Prostate gland (tissue), 2 donors: ENCODE measurements around the gene RAVER2. TPM values are rescaled to one million over a fixed set of nuclear protein-coding genes. Genes with fewer than 3 reads are reported as not detected.
"Not testable (repeated sequence)": the region's sequence is repeated elsewhere in the genome, so short reads cannot be mapped to it uniquely, and the experiment has no call there.

Source experiments
- DNase-seq: peaks from one replicate; pipeline ENCODE4 v3.0.0-alpha.2; 2019; ENCODE audit warnings: low spot score
- H3K27ac ChIP-seq, 2 donors: fragments of 200-600 bp; sonication (generic); 2 replicates each; pipeline ENCODE4 v1.5.1; 2017 to 2019
- H3K27me3 ChIP-seq: fragments of 200-600 bp; sonication (generic); replicated peaks from 2 replicates; pipeline ENCODE4 v1.5.1; 2019; ENCODE audit not compliant: insufficient read depth
- H3K36me3 ChIP-seq, 2 donors: fragments of 200-600 bp; sonication (generic); 1 replicate in 1 of 2; 2 replicates in 1 of 2; pipeline versions ENCODE4 v1.5.1 to v1.8.1; 2017 to 2019
- H3K4me1 ChIP-seq: fragments of 200-600 bp; sonication (generic); replicated peaks from 2 replicates; pipeline ENCODE4 v1.5.1; 2019
- H3K4me3 ChIP-seq, 2 donors: fragments of 200-600 bp; sonication (generic); 2 replicates each; pipeline ENCODE4 v1.5.1; 2017 to 2019
- H3K9me3 ChIP-seq: fragments of 200-600 bp; sonication (generic); 2 replicates; pipeline ENCODE4 v1.5.1; 2017
- CTCF ChIP-seq, 4 experiments: fragments of 200-600 bp in 2 of 4; fragments of 450-650 bp in 2 of 4; sonication (generic) in 2 of 4; IDR thresholded peaks; 1 replicate in 3 of 4; 2 replicates in 1 of 4; pipeline ENCODE4 v1.5.1; 2016 to 2019; ENCODE audit warnings: antibody characterized with exemption in 4 of 4, mild to moderate bottlenecking in 2 of 4, moderate library complexity in 2 of 4
- POLR2A ChIP-seq: fragments of 450-650 bp; IDR thresholded peaks from one replicate; pipeline ENCODE4 v1.6.1; 2016; ENCODE audit warnings: antibody characterized with exemption, mild to moderate bottlenecking
- POLR2AphosphoS5 ChIP-seq: sonication (generic); formaldehyde crosslinking; IDR thresholded peaks from one replicate; pipeline ENCODE4 v1.6.1; 2017; ENCODE audit warnings: antibody characterized with exemption
- WGBS: methylation state at CpG from one replicate; pipeline ENCODE4 v1.1.5; 2018; 5-methylcytosine and 5-hydroxymethylcytosine counted together
- intact Hi-C: fragments of 100-400 bp; cut with DNase I; formaldehyde crosslinking; loops from one replicate; pipeline ENCODE4 v1.14.2; 2022
- total RNA-seq, 2 donors: library from RNA; depleted of rRNA; stranded (reverse); fragments of >200 nt; gene quantifications; one replicate each; pipeline ENCODE4 v1.1.0, GENCODE V29; 2016

RAVER2 gene
- total RNA-seq, 2 donors from 2014 or later: 11.8 to 18.3 TPM

GRCh38 chr1:64765826-64766225, 21.0 kb downstream of the RAVER2 start:
- no peaks in the 10 kb centered on the region for H3K27me3 ChIP-seq
- TF ChIP-seq POLR2AphosphoS5 (no peak), CTCF (IDR thresholded peaks at IDR 0.05) (no peak)
- H3K27ac ChIP-seq: no peak overlapping the region
- H3K9me3 ChIP-seq: no peaks in the 10 kb centered on the region
- H3K36me3 ChIP-seq: no peaks in the 10 kb centered on the region
- no peaks in the 10 kb centered on the region for H3K4me1 ChIP-seq
- intact Hi-C loops: no loop called here
- H3K4me3 ChIP-seq: no peak overlapping the region
- WGBS: 78% methylated on average over 2 of the region's 2 CpGs
- no peak for DNase-seq

DNA sequence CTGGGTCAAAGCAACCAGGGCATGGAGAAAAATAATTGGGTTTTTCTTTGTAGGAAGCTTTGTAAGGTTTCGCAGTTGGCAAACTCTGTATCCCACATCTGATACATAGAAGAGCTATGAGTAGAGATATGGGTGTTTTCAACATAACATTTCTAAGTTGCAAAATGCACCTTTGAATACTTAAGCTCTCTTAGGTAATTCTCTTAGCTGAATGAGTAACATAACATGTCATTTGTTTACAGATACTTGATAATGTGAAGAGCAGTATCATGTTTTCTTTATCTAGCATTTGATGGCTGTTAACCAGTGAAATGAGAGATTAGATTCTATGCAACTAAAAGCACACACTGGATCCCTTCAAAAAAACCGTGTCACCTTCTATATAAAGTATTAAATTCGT, 21.6 kb downstream of the RAVER2 start:
- TF ChIP-seq CTCF (IDR thresholded peaks at IDR 0.05) (no peak), POLR2AphosphoS5 (no peak), POLR2A (no peak)
- Histone ChIP-seq H3K9me3 (no peaks in the 10 kb centered on the region), H3K27ac (no peak overlapping the region), H3K4me3 (no peak overlapping the region), H3K27me3 (no peaks in the 10 kb centered on the region), H3K36me3 (no peaks in the 10 kb centered on the region), H3K4me1 (no peaks in the 10 kb centered on the region)
- intact Hi-C loops: no loop called here
- no peak for DNase-seq
- 69% methylated on average over 3 of the region's 3 CpGs for WGBS

DNA sequence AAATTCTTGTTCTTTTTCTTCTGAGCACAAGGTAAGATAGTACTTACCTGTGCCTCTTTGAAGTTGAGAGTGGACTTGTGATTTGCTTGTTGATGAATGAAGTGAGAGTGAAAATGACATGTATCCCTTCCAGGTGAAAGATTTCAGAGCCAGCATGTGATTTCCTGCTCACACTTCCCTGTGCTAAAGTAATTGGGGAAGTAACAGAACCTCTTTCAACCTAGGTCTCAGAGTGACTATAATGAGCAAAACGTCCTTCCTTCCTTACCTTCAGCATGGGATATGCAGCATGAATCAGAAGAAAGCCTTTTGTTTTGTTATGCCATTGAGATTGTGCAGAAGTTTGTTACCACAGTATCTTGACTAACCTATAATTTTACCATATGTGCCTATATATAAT, 24.6 kb downstream of the RAVER2 start:
- TF ChIP-seq CTCF (IDR thresholded peaks at IDR 0.05): no peak
- TF ChIP-seq POLR2A: no peak
- no peak for TF ChIP-seq POLR2AphosphoS5
- no peaks in the 10 kb centered on the region for H3K9me3 ChIP-seq
- intact Hi-C loops: no loop called here
- 63% methylated on average over 1 of the region's 1 CpG for WGBS
- no peaks in the 10 kb centered on the region for H3K4me1 ChIP-seq
- DNase-seq: no peak
- no peak overlapping the region for H3K4me3 ChIP-seq
- no peak overlapping the region for H3K27ac ChIP-seq
- H3K27me3 ChIP-seq: no peaks in the 10 kb centered on the region
- H3K36me3 ChIP-seq: no peaks in the 10 kb centered on the region

DNA sequence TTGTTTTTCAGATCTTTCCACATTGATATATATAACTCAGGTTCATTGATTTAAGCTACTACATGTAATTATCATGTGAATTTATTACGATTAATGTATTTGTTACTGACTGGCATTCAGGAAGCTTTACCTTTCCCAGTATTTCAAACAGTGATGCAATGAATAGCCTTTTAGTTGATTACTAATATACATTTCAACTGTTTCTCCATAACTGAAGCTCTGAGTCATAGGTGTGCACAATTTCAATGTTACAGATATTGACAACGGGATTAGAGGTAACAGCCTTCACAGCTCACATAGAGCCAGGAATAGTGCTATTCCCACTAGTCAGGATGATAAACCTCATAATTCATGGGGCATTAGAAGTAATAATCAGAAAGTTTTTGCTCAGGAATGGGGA, 25.1 kb downstream of the RAVER2 start:
- intact Hi-C loops: no loop called here
- no peak overlapping the region for H3K27ac ChIP-seq
- DNase-seq: no peak
- TF ChIP-seq CTCF (IDR thresholded peaks at IDR 0.05): no peak
- no peak for TF ChIP-seq POLR2A
- no peak for TF ChIP-seq POLR2AphosphoS5
- no peaks in the 10 kb centered on the region for H3K27me3 ChIP-seq
- no peaks in the 10 kb centered on the region for H3K4me1 ChIP-seq
- 96% methylated on average over 2 of the region's 2 CpGs for WGBS
- H3K9me3 ChIP-seq: no peaks in the 10 kb centered on the region
- H3K4me3 ChIP-seq: no peak overlapping the region
- H3K36me3 ChIP-seq: no peaks in the 10 kb centered on the region

DNA sequence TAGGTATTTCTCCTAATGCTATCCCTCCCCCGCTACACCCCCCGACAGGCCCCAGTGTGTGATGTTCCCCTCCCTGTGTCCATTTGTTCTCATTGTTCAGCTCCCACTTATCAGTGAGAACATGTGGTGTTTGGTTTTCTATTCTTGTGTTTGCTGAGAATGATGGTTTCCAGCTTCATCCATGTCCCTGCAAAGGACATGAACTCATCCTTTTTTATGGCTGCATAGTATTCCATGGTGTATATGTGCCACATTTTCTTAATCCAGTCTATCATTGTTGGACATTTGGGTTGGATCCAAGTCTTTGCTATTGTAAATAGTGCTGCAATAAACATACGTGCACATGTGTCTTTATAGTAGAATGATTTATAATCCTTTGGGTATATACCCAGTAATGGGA, 28.4 kb downstream of the RAVER2 start:
- H3K4me3 ChIP-seq, intact Hi-C loops, H3K9me3 ChIP-seq, H3K4me1 ChIP-seq, H3K36me3 ChIP-seq, DNase-seq, H3K27me3 ChIP-seq, H3K27ac ChIP-seq: not testable (repeated sequence)
- 89% methylated on average over 3 of the region's 3 CpGs for WGBS

DNA sequence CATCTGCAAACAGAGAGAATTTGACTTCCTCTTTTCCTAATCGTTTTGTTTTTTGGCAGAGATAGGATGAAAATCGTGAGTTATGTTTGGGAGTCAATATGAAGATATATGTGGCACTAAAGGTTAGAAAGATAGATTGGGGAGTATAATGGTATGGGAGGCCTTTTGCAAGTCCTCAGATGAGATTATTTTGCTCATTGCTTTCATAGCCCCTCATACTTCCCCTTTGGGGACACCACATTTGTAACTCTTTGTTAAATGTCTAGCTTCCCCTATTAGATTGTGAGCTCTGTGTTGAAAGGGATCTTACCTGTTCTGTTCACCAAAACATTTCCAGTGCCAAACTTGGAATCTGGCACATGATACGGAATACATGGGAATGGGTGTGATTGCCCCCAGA, 30.2 kb downstream of the RAVER2 start:
- H3K4me1 ChIP-seq: no peaks in the 10 kb centered on the region
- H3K9me3 ChIP-seq: no peaks in the 10 kb centered on the region
- H3K27ac ChIP-seq: no peak overlapping the region
- DNase-seq: no peak
- H3K27me3 ChIP-seq: no peaks in the 10 kb centered on the region
- H3K4me3 ChIP-seq: no peak overlapping the region
- WGBS: 77% methylated on average over 3 of the region's 3 CpGs
- TF ChIP-seq CTCF (IDR thresholded peaks at IDR 0.05) (no peak), POLR2AphosphoS5 (no peak), POLR2A (no peak)
- intact Hi-C loops: no loop called here
- H3K36me3 ChIP-seq: no peaks in the 10 kb centered on the region

DNA sequence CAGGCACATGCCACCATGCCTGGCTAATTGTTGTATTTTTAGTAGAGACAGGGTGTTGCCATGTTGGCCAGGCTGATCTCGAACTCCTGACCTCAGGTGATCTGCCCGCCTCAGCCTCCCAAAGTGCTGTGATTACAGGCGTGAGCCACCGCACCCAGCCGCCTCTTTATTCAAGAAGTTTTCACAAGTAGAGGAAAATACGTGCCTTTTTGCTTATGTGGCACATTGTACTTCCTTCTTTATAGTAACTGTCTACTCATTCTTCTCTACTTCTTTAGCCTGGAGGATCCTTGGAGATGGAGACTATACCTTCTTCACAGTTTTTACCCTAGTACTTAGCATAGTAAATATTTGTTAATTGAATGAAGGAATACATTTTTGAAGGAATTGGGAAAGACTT, 37.2 kb downstream of the RAVER2 start:
- H3K36me3 ChIP-seq, DNase-seq, intact Hi-C loops, H3K27ac ChIP-seq, H3K4me1 ChIP-seq, H3K4me3 ChIP-seq, H3K27me3 ChIP-seq, H3K9me3 ChIP-seq: not testable (repeated sequence)
- 96% methylated on average over 6 of the region's 6 CpGs for WGBS

DNA sequence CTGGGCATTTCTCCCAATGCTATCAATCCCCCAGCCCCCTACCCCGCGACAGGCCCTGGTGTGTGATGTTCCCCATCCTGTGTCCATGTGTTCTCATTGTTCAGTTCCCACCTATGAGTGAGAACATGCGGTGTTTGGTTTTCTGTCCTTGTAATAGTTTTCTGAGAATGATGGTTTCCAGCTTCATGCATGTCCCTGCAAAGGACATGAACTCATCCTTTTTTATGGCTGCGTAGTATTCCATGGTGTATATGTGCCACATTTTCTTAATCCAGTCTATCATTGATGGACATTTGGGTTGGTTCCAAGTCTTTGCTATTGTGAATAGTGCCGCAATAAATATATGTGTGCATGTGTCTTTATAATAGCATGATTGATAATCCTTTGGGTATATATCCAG, 38.0 kb downstream of the RAVER2 start:
- H3K4me3 ChIP-seq, intact Hi-C loops: not testable (repeated sequence)

More for the DNA sequence above, 38.0 kb downstream of the RAVER2 start:
- H3K4me1 ChIP-seq, H3K27ac ChIP-seq, H3K9me3 ChIP-seq, H3K36me3 ChIP-seq, H3K27me3 ChIP-seq, DNase-seq: not testable (repeated sequence)
- over 99% methylated on average over 5 of the region's 5 CpGs for WGBS
